Kidney glomerular epithelial cell (primary cell): ENCODE results near the gene GPR3.
"Not testable (repeated sequence)": the region's sequence is repeated elsewhere in the genome, so short reads cannot be mapped to it uniquely, and the experiment has no call there.

ENCODE experiments used
- DNase-seq: peaks from one replicate; lab custom pipeline; 2025; lab: John Stamatoyannopoulos, UW

GPR3 gene

DNA sequence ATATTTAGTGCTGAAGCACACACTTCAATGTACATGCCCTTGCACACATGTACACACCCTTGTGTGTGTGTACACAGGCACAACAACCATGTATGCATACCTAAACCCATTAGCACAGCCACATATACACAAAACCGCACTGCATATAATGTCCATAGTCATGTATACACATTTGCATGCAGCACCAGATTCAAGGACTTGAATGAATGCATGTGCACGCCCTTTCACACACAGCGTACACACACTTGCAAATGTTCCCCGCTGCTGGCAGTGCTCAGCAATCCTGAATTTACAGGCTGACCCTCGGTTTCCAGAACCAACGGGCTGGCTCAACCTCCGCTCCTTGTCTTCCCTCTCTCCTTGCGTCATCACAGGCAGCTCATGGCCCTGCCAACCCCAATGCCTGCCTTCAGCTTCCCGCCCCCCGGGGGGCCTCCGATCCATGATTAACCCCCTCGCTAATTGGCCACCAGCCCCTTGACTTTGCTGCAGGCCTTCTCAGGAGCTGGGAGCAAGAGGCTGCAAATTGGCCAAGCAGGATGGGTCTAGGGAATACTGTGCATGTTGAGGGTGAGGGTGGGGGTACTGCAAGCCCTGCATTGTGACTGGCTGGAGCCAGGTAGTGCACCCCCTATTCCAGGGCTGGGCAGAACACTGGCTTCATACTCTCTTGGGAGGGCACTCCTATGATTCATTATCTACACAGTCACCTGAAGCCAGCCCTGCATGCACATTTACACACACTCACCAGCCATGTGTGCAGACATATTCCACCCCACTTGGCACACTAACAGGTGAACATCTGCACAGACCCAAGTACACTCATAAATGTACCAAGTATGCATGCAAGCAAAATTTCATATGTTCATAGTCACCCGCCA, 7.9 kb downstream of the GPR3 start:
- no peak for DNase-seq

DNA sequence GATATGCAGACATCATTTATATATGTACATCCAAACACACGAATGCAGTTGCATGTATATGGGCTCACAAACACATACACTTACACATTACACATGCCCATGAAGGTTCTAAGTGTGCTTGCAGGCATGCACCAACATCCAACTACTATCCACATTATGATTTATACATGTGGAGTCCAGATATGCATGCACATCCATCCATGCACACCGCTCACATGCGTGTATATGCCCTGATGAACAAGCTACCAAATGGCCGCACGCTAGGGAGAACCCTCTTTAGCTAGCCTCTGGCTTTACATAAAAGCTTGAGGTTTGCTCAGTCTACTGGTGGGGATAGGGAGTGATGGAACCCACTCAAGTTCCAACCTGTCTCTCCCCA, 8.5 kb downstream of the GPR3 start:
- DNase-seq: no peak

DNA sequence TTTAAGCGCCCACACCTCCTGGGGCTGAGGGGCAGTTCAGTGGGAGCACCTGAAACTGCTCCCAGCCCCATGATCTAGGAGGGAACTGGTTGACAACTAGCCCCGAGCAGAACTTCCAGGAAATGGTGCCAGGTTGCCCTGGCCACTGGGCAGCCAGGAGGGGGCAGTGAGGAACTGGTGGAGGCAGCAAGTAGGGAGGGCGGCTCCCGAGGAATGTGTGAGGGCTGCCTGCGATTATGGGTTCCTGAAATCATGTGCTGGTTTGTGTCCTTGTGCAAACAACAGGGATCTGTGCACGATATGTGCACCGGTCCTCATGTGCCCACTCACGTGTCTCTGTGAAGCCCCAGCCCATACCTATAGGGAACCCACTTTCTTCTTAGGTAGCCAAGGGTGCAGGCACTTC, 9.9 kb downstream of the GPR3 start:
- peak; percentile 55 for DNase-seq

DNA sequence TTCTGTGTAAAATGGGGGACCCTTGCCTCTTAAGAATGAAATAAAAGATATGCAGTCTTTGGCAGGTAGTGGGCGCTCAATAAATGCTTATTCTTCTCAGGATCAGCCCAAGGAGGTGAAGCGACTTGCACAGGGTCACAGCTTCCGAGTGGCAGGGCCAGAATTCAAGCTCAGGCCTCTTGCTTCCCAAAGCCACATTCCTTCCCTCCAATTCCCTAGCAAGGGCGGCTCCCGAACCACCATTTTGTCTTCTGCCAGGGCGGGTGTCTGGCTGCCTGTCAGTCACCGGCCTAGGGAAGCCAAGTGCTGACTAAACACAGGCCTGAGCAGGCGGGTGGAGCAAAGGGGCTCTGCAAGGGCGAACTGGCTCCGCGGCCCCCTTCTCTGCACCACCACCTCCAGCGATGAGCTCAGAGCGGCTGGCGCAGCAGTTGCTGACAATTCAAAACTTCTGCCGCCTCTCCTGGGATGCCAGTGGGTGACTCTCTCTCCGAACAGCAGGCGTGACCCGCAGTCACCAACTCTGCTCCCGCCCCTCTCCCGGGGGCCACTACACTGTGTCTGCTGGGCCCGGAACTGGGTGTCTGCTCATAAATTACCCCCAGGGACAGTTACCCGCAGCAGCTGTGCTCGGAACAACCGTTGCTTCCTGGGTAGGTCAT, 10.8 kb downstream of the GPR3 start:
- no peak for DNase-seq

DNA sequence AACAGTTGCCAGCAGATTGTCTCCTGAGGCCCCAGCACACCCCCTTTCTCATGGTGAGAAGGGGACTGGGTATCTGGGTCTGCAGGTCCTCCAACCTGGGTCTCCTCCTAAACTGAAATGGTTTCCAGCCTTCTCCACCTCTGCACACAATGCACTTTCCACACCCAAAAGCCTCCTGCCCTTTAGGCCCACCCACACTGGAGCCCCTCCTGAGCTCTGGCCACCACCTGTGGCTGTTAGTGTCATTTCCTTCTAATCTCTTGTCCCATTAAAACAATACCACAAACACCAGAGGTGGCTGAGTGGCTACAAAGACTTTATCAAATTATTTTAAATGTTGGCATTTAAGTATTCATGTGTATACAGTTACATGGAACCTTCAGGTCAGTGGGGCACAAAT, 11.5 kb downstream of the GPR3 start:
- no peak for DNase-seq

GRCh38 chr1:27405074-27405473, 12.7 kb downstream of the GPR3 start:
- DNase-seq: no peak

GRCh38 chr1:27405598-27406361, 13.4 kb downstream of the GPR3 start:
- not testable (repeated sequence) for DNase-seq

GRCh38 chr1:27406362-27406680, 13.9 kb downstream of the GPR3 start:
- DNase-seq: no peak

DNA sequence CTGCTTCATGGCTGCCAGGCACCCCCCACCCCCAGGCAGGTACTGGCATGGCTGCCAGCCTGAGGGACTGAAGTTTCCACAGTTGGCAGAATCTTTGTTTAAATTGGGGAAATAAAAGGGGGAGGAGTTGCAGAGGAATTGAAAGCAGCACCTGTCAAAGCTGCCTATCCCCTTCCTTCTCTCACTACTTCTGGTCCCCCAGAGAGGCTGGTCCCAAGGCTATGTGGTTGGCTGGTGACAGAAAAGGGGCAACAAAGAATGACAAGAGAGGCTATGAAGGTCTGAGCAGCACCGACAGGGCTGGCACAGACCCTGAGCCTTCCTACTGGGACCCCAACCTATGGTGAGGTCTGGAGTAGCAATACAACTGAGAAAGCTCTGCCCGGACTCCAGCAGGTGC, 14.4 kb downstream of the GPR3 start:
- not testable (repeated sequence) for DNase-seq

DNA sequence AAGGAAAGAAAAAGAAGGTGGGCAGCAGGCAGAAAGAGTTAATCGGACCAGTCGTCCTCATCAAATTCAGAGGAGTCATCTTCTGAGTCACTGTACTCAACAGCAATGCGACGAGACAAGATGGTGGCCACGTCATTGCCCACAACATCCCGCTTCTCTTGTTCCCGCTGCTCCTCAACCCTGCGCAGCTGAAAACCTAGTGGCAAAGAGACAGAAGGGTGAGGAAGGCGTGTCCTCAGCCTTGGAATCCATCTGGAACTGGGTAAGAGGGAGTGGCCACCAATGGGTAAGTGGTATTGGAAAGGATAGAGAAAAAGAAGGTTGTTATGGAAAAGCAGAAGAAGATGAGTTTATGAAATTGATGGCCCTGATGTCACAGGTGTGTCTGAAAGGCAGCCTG, 15.7 kb downstream of the GPR3 start:
- no peak for DNase-seq

DNA sequence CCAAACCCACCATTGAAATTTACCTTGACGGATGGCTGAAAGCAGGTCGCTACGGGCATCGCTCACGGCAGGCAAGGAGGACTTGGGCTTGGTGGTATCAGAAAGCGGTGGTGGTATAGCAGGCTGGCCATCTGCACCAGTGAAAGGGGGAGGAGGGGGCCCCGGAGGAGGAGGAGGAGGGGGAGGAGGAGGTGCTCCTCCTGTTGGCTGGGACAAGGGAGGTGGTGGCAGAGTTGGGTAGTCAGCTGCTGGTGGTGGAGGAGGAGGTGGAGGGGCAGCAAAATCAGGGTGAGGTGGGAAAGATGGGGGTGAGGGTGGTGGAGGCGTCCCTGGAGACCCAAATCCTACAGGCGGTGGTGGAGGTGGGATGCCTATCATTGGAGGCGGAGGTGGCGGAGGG, 17.2 kb downstream of the GPR3 start:
- DNase-seq: no peak

DNA sequence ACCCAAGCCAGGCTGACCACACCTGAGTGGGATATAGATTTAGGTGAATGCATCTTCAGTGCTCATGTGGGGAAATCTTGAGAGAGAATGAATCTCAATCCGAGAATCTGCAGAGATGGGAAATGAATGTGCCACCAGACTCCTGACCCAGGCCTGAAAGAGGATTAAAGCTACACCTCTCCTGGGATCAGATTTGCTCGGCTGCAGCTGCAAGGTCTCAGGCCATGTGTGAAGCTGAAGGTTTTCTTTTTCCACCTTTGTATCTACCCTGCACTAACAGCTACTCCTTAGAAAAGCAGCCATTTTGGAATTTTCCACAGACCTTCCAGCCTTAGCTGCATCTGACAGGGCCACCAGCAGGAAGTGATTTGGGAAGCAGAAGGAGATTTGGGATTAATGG, 18.3 kb downstream of the GPR3 start:
- no peak for DNase-seq

DNA sequence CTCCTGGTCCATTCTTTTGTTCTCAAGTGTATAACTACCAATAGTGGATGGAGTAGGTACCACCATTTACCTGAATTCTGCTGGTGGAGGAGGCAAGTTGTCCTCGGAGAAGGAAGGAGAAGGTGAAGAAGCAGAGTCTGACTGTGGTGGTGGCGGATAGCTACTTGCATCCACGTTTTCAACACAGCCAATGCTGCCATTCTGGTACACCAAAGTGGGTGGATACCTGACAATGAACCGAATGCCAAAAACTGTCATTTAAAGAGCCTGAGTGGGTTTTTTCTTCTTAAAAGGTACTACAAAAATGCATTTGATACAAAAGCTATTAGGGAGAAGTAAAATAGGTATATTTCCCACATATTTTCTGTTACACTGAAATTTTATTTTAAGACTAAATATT, 20.1 kb downstream of the GPR3 start:
- DNase-seq: no peak

GRCh38 chr1:27413004-27413403, 20.6 kb downstream of the GPR3 start:
- no peak for DNase-seq

GRCh38 chr1:27414091-27414490, 21.7 kb downstream of the GPR3 start:
- no peak for DNase-seq

- peak; percentile 42 for DNase-seq
Observed at GRCh38 chr1:27416387-27417111, 24.1 kb downstream of the GPR3 start.

GRCh38 chr1:27417713-27418112, 25.3 kb downstream of the GPR3 start:
- no peak for DNase-seq

DNA sequence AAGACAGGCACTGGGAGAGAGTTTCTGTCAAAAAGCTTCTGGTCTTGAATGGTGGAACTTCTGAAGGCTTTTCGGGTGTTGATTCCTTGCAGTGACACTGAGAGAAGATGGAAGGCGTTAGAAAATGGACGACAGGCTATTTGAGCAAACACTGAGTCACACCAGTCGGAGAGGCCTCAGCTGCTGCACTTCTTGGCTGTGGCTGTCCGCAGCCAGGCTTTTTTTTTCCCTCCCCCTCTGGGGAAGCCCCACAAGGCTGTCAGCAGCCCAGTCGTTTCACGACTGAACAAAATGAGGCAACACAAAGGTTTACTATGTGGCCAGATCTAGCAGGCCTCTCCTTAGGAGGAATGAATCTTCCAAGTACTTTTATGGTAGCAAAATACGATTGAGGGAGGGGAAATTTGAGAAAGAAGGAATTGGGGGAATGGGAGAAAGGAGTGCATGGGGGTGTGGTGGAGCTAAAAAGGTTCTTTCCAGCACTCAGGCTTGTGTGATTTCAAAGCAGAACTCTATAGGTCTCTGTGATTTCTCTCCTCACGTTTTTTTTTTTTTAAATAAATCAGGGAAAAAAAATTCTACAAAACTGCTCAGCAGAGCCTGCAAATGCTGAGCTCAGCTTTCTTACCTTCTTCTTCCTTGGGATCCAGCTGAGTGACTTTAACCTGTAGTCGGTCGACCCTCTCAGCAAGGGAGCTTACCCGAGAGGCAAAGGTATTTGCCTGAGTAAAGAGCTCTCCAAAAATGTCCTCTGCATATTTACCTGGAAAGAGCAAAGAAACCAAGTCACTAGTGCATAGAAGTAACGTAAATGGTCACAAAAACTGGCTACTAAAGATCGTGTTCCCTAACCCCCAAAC, 26.1 kb downstream of the GPR3 start:
- DNase-seq: peak; percentile 86

- no peak for DNase-seq
Observed at GRCh38 chr1:27423709-27424108, 31.3 kb downstream of the GPR3 start.

DNA sequence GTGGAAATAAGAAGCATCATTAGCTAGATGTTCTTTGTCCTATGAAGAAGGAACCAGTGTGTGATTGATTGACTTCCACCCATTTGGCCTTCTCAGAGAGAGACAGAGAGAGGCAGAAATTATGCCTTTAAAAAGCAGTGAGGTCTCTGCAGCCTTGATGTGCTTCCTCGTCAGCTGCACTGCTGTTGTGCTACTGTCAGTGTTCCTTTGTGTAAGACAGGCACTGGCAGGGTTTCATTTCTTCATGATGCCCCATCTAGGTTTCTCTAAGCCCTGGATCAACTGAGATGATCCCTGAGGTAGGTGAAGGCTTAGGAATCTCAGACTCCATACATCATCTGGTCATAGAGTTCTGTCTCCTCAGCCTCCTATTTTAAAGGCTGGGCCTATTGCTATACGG, 34.9 kb downstream of the GPR3 start:
- DNase-seq: no peak

GRCh38 chr1:27427816-27428315, 35.4 kb downstream of the GPR3 start:
- no peak for DNase-seq
